Mesenchymal stem cell (in vitro differentiated cells and primary cell): ENCODE measurements around the gene ADARB2.

Experiments used
- DNase-seq: peaks from one replicate; pipeline ENCODE4 v3.0.0-alpha.2; 2013
- H2AFZ ChIP-seq: one replicate; pipeline ENCODE4 v1.6.1; 2013; ENCODE audit warnings: low read depth, mild to moderate bottlenecking, control low read depth, inconsistent platforms, low read length, moderate library complexity
- H2AK5ac ChIP-seq: 2 replicates; pipeline ENCODE4 v1.6.1; 2013; ENCODE audit warnings: low read length, moderate library complexity, mild to moderate bottlenecking, inconsistent platforms; ENCODE audit not compliant: severe bottlenecking
- H2BK120ac ChIP-seq: one replicate; pipeline ENCODE4 v1.6.1; 2013; ENCODE audit warnings: low read depth, mild to moderate bottlenecking, inconsistent platforms, low read length, moderate library complexity
- H2BK12ac ChIP-seq, 2 experiments: one replicate each; pipeline ENCODE4 v1.6.1; 2013; ENCODE audit warnings: inconsistent platforms in 2 of 2, low read length in 2 of 2, mild to moderate bottlenecking in 2 of 2, moderate library complexity in 2 of 2, control low read depth in 1 of 2
- H2BK15ac ChIP-seq: one replicate; pipeline ENCODE4 v1.6.1; 2013; ENCODE audit warnings: mild to moderate bottlenecking, low read depth, inconsistent platforms; ENCODE audit not compliant: poor library complexity, severe bottlenecking
- H2BK5ac ChIP-seq: 2 replicates; pipeline ENCODE4 v1.6.1; 2013; ENCODE audit warnings: low read depth, mild to moderate bottlenecking, low read length, control low read depth, inconsistent platforms; ENCODE audit not compliant: poor library complexity, severe bottlenecking
- H3K14ac ChIP-seq, 2 experiments: one replicate each; pipeline ENCODE4 v1.6.1; 2013; ENCODE audit warnings: inconsistent platforms in 2 of 2, low read length in 2 of 2, control low read depth in 1 of 2, mild to moderate bottlenecking in 1 of 2, moderate library complexity in 1 of 2
- H3K18ac ChIP-seq, 2 experiments: one replicate each; pipeline ENCODE4 v1.6.1; 2013; ENCODE audit warnings: inconsistent platforms in 2 of 2, low read length in 2 of 2, control low read depth in 1 of 2, low read depth in 1 of 2, mild to moderate bottlenecking in 1 of 2
- H3K23ac ChIP-seq, 2 experiments: one replicate each; pipeline ENCODE4 v1.6.1; 2013; ENCODE audit warnings: inconsistent platforms in 2 of 2, low read length in 2 of 2, mild to moderate bottlenecking in 2 of 2, moderate library complexity in 2 of 2, control low read depth in 1 of 2
- H3K27ac ChIP-seq: 2 replicates; pipeline ENCODE4 v1.5.1; 2013; ENCODE audit warnings: mild to moderate bottlenecking, moderate library complexity, low read length, control low read depth, inconsistent platforms; ENCODE audit not compliant: poor library complexity, severe bottlenecking
- H3K27me3 ChIP-seq, 2 experiments: 2 replicates each; pipeline versions ENCODE4 v1.6.1 to v1.7.0; 2013; ENCODE audit warnings: low read length in 2 of 2, mild to moderate bottlenecking in 2 of 2, moderate library complexity in 2 of 2, control low read depth in 1 of 2, inconsistent platforms in 1 of 2; ENCODE audit not compliant: control insufficient read depth in 1 of 2, insufficient read depth in 1 of 2
- H3K36me3 ChIP-seq, 2 experiments: 2 replicates each; pipeline versions ENCODE4 v1.6.1 to v1.7.0; 2013; ENCODE audit warnings: low read length in 2 of 2, control low read depth in 1 of 2, inconsistent platforms in 1 of 2, low read depth in 1 of 2, mild to moderate bottlenecking in 1 of 2; ENCODE audit not compliant: insufficient read depth in 2 of 2, control insufficient read depth in 1 of 2
- H3K4ac ChIP-seq, 2 experiments: one replicate each; pipeline ENCODE4 v1.6.1; 2013; ENCODE audit warnings: inconsistent platforms in 2 of 2, low read length in 2 of 2, mild to moderate bottlenecking in 2 of 2, moderate library complexity in 2 of 2, control low read depth in 1 of 2, low read depth in 1 of 2
- H3K4me1 ChIP-seq: 2 replicates; pipeline ENCODE4 v1.6.1; 2013; ENCODE audit warnings: low read depth, low read length, control low read depth; ENCODE audit not compliant: control insufficient read depth, insufficient read depth
- H3K4me2 ChIP-seq: 2 replicates; pipeline ENCODE4 v1.6.1; 2013; ENCODE audit warnings: low read length, mild to moderate bottlenecking, inconsistent platforms; ENCODE audit not compliant: poor library complexity, severe bottlenecking
- H3K4me3 ChIP-seq, 2 experiments: 2 replicates each; pipeline versions ENCODE4 v1.5.1 to v1.7.0; 2013; ENCODE audit warnings: low read length in 2 of 2, mild to moderate bottlenecking in 2 of 2, control low read depth in 1 of 2, low read depth in 1 of 2; ENCODE audit not compliant: insufficient read depth in 1 of 2
- H3K79me1 ChIP-seq: replicated peaks from 2 replicates; pipeline ENCODE4 v1.6.1; 2013; ENCODE audit warnings: mild to moderate bottlenecking, control low read depth, low read length, inconsistent platforms; ENCODE audit not compliant: poor library complexity, severe bottlenecking
- H3K9ac ChIP-seq: 2 replicates; pipeline ENCODE4 v1.7.0; 2013; ENCODE audit warnings: mild to moderate bottlenecking, low read length, moderate library complexity
- H3K9me3 ChIP-seq: 2 replicates; pipeline ENCODE4 v1.7.0; 2013; ENCODE audit warnings: mild to moderate bottlenecking, low read length; ENCODE audit not compliant: control insufficient read depth
- H4K8ac ChIP-seq: one replicate; pipeline ENCODE4 v1.6.1; 2013; ENCODE audit warnings: inconsistent platforms, mild to moderate bottlenecking, low read length, moderate library complexity
- H4K91ac ChIP-seq: one replicate; pipeline ENCODE4 v1.6.1; 2013; ENCODE audit warnings: mild to moderate bottlenecking, low read length, inconsistent platforms
- WGBS: methylation state at CpG from one replicate; pipeline ENCODE4 v1.1.7; 2013; ENCODE audit warnings: mixed read lengths; 5-methylcytosine and 5-hydroxymethylcytosine counted together

ADARB2 gene

DNA sequence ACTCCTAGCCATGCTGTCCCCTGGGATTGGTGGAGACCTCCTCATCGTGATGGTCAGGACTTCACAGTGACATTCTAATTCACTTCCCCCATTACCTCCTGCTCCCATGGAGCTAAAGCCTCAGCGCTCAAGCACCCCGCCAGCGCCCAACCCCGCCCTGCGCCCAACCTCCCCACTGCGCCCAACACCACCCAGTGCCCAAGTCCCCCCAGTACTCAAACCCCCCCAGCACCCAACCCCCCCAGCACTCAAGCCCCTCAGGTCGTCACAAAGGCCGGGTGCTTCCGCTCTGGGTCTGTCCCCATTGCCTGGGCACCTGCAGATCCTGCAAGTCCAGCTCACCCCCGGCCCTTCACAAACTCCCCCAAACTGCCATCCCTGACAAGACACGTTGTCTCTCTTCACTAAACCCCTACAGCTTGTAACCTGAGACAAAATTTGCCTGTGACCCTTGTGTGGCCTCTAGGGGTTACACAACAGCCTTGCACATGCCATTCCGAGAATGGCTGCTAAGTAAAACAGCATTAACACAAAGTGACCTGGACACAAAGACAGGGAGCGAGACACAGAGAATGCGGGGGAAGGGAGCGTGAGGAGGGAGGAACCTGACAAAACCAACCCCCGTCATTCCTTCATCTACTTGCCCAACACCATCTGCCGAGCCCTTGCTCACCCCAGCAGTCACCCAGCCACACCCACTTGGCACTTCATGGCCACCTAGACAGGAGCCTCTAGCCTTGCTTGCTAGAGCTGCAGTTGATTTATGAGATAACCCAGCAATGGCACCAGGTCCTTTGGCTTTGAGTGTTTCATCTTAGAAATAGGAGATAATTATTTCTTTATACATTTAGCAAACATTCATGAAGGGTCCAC lies 107.8 kb downstream of the ADARB2 start:
- Histone ChIP-seq H3K14ac (no peak overlapping the region), H3K27me3 (no peaks in the 10 kb centered on the region), H2BK5ac (no peak overlapping the region), H4K91ac (no peak overlapping the region), H2AFZ (no peak overlapping the region), H2BK120ac (no peak overlapping the region), H3K9ac (no peak overlapping the region), H3K79me1 (no peaks in the 10 kb centered on the region), H3K4me3 (no peak overlapping the region), H3K4ac (no peak overlapping the region), H3K23ac (no peak overlapping the region), H2AK5ac (no peak overlapping the region), H2BK12ac (no peak overlapping the region), H3K4me1 (peaks cover 3% of the 10 kb centered on the region), H3K27ac (no peak overlapping the region), H3K36me3 (no peaks in the 10 kb centered on the region), H2BK15ac (no peak overlapping the region), H4K8ac (no peak overlapping the region), H3K18ac (no peak overlapping the region), H3K9me3 (peaks cover 12% of the 10 kb centered on the region), H3K4me2 (no peak overlapping the region)
- WGBS: 71% methylated on average over 18 of the region's 18 CpGs
- DNase-seq: no peak

DNA sequence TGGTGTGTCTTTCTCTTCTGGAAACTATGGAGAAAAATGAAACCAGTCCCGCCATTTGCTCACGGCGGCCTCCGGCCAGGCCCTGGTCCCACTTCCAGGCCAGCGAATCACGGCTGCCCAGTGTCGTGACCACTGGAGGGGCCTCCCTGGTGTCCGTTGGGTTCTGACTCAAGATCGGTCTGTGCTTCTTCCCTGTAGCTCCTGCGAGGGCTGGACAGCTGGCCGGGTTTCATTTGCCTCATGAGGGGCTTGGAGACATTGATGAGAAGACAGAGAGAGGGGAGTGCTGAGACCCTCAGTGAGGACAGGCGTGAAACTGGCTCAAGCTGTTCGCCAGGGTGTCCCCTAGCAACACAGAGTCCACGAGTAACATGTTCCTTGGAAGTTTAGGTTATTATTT lies 108.6 kb downstream of the ADARB2 start:
- Histone ChIP-seq H3K9ac (no peak overlapping the region), H3K4me3 (no peak overlapping the region), H2AFZ (no peak overlapping the region), H2BK120ac (no peak overlapping the region), H3K27ac (no peak overlapping the region), H2AK5ac (no peak overlapping the region), H3K9me3 (peaks cover 12% of the 10 kb centered on the region), H3K79me1 (no peaks in the 10 kb centered on the region), H2BK12ac (no peak overlapping the region), H3K4me2 (no peak overlapping the region), H2BK5ac (no peak overlapping the region), H3K18ac (no peak overlapping the region), H3K4me1 (peaks cover 3% of the 10 kb centered on the region), H3K36me3 (no peaks in the 10 kb centered on the region), H3K4ac (no peak overlapping the region), H3K14ac (no peak overlapping the region), H4K91ac (no peak overlapping the region), H3K27me3 (no peaks in the 10 kb centered on the region), H3K23ac (no peak overlapping the region), H2BK15ac (no peak overlapping the region), H4K8ac (no peak overlapping the region)
- WGBS: 86% methylated on average over 14 of the region's 14 CpGs
- no peak for DNase-seq

GRCh38 chr10:1627945-1628344 lies 109.4 kb downstream of the ADARB2 start:
- no peak for DNase-seq
- no peaks in the 10 kb centered on the region for H3K36me3 ChIP-seq
- H3K18ac ChIP-seq: no peak overlapping the region
- H2BK120ac ChIP-seq: no peak overlapping the region
- no peak overlapping the region for H4K91ac ChIP-seq
- no peak overlapping the region for H3K27ac ChIP-seq
- peaks cover 12% of the 10 kb centered on the region for H3K9me3 ChIP-seq
- 80% methylated on average over 14 of the region's 14 CpGs for whole genome bisulfite sequencing
- H3K4me2 ChIP-seq: no peak overlapping the region
- no peak overlapping the region for H2BK5ac ChIP-seq
- H2AK5ac ChIP-seq: no peak overlapping the region
- H3K23ac ChIP-seq: no peak overlapping the region
- no peaks in the 10 kb centered on the region for H3K27me3 ChIP-seq
- no peak overlapping the region for H4K8ac ChIP-seq
- H2AFZ ChIP-seq: no peak overlapping the region
- no peak overlapping the region for H2BK12ac ChIP-seq
- no peaks in the 10 kb centered on the region for H3K79me1 ChIP-seq
- H2BK15ac ChIP-seq: no peak overlapping the region
- H3K14ac ChIP-seq: no peak overlapping the region
- H3K4ac ChIP-seq: no peak overlapping the region
- H3K9ac ChIP-seq: no peak overlapping the region
- H3K4me1 ChIP-seq: peaks cover 3% of the 10 kb centered on the region
- H3K4me3 ChIP-seq: no peak overlapping the region

DNA sequence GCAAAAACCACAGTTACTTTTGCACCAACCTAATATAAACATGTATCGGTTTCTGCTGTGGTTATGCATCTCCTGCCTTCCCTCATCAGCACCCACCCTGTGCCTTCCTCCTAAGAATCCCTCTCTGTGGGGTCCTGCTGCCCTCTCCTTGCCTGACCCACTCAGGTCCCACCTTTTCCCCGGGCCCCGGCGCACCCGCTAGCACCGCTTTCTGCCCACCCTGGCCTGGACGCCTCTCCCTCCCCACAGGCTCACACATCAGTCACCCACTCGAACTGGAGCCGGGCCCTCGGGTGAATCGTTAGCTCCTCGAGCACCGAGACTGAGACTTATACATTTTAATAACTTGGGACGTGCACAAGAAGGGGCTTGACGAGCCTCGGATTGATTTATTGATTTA lies 110.5 kb downstream of the ADARB2 start:
- H3K27ac ChIP-seq: no peak overlapping the region
- no peak overlapping the region for H3K18ac ChIP-seq
- H2BK12ac ChIP-seq: no peak overlapping the region
- H2AFZ ChIP-seq: no peak overlapping the region
- no peak overlapping the region for H2BK5ac ChIP-seq
- no peaks in the 10 kb centered on the region for H3K79me1 ChIP-seq
- no peak overlapping the region for H4K91ac ChIP-seq
- WGBS: 90% methylated on average over 16 of the region's 16 CpGs
- H3K4ac ChIP-seq: no peak overlapping the region
- no peak overlapping the region for H3K14ac ChIP-seq
- no peak overlapping the region for H2BK15ac ChIP-seq
- no peak overlapping the region for H2BK120ac ChIP-seq
- no peak overlapping the region for H4K8ac ChIP-seq
- no peaks in the 10 kb centered on the region for H3K27me3 ChIP-seq
- H3K9me3 ChIP-seq: peaks cover 8% of the 10 kb centered on the region
- no peaks in the 10 kb centered on the region for H3K36me3 ChIP-seq
- no peak overlapping the region for H3K4me3 ChIP-seq
- H3K4me1 ChIP-seq: peaks cover 3% of the 10 kb centered on the region
- DNase-seq: no peak
- H3K4me2 ChIP-seq: no peak overlapping the region
- no peak overlapping the region for H3K23ac ChIP-seq
- no peak overlapping the region for H3K9ac ChIP-seq
- no peak overlapping the region for H2AK5ac ChIP-seq
